ENCODE measurements around the gene CFAP299. TPM values are rescaled to one million over a fixed set of nuclear protein-coding genes. Genes with fewer than 3 reads are reported as not detected.

CFAP299 gene
- total and polyA plus RNA-seq, 2 of the 13 experiments (the other 11 are each of a cell fraction or from before 2014, with no cell fraction given), result not detected

DNA sequence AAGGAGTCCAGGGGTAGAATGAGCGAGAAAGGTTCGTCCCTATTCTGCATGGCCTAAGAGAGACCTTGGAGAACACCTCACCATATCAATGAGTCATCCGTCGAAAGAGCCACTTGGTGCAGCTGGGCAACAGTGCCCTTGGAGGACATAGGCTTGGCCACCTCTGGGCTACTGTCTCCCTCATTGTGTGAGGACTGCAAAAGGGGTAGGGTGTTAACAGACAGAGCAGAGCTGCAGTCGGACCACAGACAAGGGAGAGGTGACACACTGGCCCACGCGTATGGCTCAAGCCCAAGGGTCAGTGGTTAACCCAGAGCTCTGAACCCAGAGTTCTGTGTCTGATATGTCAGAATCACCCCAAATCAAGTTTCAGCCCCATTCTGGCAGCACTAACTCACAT is 576.8 kb downstream of the CFAP299 start:
- no peaks in the 10 kb centered on the region; the same call in 1 of the 2 replicates for H3K9me3 ChIP-seq (ENCODE audit: low read length)
- no peaks in the 10 kb centered on the region for H3K4me1 ChIP-seq (ENCODE audit: insufficient read depth, low read length)
- POLR2A ChIA-PET, result no interaction called here
- in situ Hi-C loops (cut with HindIII; ENCODE audit: extremely low pct_ligation_motif_present, low pct_unique_long_range_greater_than_20kb), result no loop called here
- no peak overlapping the region for H3K4me3 ChIP-seq (replicated peaks in 1 of 3; ENCODE audit: insufficient read depth in 1 of 3, low read depth in 2 of 3, low read length in 3 of 3)
- H3K36me3 ChIP-seq (replicated peaks in 1 of 2; ENCODE audit: control insufficient read depth in 1 of 2, insufficient read depth in 2 of 2, low read length in 2 of 2), result no peaks in the 10 kb centered on the region
- H3K4me2 ChIP-seq (ENCODE audit: low read depth, low read length), result no peak overlapping the region
- no TSS peak for BruUV-seq (replicated peaks)
- CTCF ChIA-PET (ENCODE audit: low intra/inter-chr PET ratio, low total read pairs), result no interaction called here
- no peak for ATAC-seq
- H4K20me1 ChIP-seq (ENCODE audit: insufficient read depth, low read length), result no peaks in the 10 kb centered on the region
- H3K9ac ChIP-seq (ENCODE audit: insufficient read depth, low read depth, low read length), result no peak overlapping the region
- WGBS (ENCODE audit: low lambda C conversion rate), result 47% methylated on average over 4 of the region's 7 CpGs
- no peak for DNase-seq (ENCODE audit: low spot score)
- FAIRE-seq, result no peak
- H3K27me3 ChIP-seq (ENCODE audit: control insufficient read depth in 1 of 2, insufficient read depth in 2 of 2, low read length in 2 of 2), result no peaks in the 10 kb centered on the region
- no peak overlapping the region for H3K27ac ChIP-seq (ENCODE audit: extremely low read length, insufficient read depth, low read length)
- intact Hi-C loops (cut with micrococcal nuclease; ENCODE audit: unreplicated experiment), result no loop called here
- H3K79me2 ChIP-seq (ENCODE audit: insufficient read depth, low read length), result no peaks in the 10 kb centered on the region
- TF ChIP-seq ZNF282 (IDR thresholded peaks at IDR 0.05; ENCODE audit: partially characterized antibody) (no peak), ZBTB3 (CRISPR knock-in tag; IDR thresholded peaks at IDR 0.05; ENCODE audit: borderline replicate concordance, low read depth) (no peak), ZNF781 (CRISPR knock-in tag; IDR thresholded peaks at IDR 0.05; ENCODE audit: borderline replicate concordance, not compliant biosample characterization) (no peak), SYNCRIP (IDR thresholded peaks at IDR 0.05; ENCODE audit: insufficient read depth, low read depth, low read length) (no peak), HOXA3 (CRISPR knock-in tag; IDR thresholded peaks at IDR 0.05) (no peak)
- TF ChIP-seq, protein P1, sequence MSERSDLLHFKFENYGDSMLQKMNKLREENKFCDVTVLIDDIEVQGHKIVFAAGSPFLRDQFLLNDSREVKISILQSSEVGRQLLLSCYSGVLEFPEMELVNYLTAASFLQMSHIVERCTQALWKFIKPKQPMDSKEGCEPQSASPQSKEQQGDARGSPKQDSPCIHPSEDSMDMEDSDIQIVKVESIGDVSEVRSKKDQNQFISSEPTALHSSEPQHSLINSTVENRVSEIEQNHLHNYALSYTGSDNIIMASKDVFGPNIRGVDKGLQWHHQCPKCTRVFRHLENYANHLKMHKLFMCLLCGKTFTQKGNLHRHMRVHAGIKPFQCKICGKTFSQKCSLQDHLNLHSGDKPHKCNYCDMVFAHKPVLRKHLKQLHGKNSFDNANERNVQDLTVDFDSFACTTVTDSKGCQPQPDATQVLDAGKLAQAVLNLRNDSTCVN (CRISPR knock-in tag; IDR thresholded peaks at IDR 0.05; ENCODE audit: borderline replicate concordance), result no peak
- TF ChIP-seq, protein P2, sequence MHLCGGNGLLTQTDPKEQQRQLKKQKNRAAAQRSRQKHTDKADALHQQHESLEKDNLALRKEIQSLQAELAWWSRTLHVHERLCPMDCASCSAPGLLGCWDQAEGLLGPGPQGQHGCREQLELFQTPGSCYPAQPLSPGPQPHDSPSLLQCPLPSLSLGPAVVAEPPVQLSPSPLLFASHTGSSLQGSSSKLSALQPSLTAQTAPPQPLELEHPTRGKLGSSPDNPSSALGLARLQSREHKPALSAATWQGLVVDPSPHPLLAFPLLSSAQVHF (CRISPR knock-in tag; IDR thresholded peaks at IDR 0.05), result no peak
- H2AFZ ChIP-seq (ENCODE audit: low read length), result no peak overlapping the region

DNA sequence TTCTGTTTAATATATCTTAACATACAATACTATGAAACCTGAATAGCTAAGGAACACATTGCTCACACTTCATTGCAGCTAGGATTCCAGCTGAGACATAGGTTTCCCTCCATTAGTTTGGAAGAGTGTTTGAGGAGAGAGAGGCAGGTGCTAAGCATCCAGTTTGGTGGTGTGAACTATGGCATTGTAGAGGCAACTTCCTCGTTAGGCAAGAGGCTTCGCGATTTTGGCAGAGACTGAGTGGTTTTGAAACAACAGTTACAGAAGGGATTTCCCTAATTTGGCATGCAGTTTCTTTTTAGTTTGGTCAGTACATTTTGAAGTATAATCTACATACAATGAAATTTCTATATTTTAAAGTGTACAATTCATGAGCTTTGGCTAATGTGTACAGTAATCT is 577.9 kb downstream of the CFAP299 start:
- FAIRE-seq (no peak), DNase-seq (ENCODE audit: low spot score) (no peak), ATAC-seq (no peak)
- no peaks in the 10 kb centered on the region for H3K79me2 ChIP-seq (ENCODE audit: insufficient read depth, low read length)
- no peaks in the 10 kb centered on the region for H3K4me1 ChIP-seq (ENCODE audit: insufficient read depth, low read length)
- in situ Hi-C loops (cut with HindIII; ENCODE audit: extremely low pct_ligation_motif_present, low pct_unique_long_range_greater_than_20kb), result no loop called here
- intact Hi-C loops (cut with micrococcal nuclease; ENCODE audit: unreplicated experiment), result no loop called here
- H2AFZ ChIP-seq (ENCODE audit: low read length), result no peak overlapping the region
- no TSS peak for BruUV-seq (replicated peaks)
- H3K9ac ChIP-seq (ENCODE audit: insufficient read depth, low read depth, low read length), result no peak overlapping the region
- ChIA-PET POLR2A (no interaction called here), CTCF (ENCODE audit: low intra/inter-chr PET ratio, low total read pairs) (no interaction called here)
- H3K4me2 ChIP-seq (ENCODE audit: low read depth, low read length), result no peak overlapping the region
- no peaks in the 10 kb centered on the region for H3K36me3 ChIP-seq (replicated peaks in 1 of 2; ENCODE audit: control insufficient read depth in 1 of 2, insufficient read depth in 2 of 2, low read length in 2 of 2)
- no peak overlapping the region for H3K4me3 ChIP-seq (replicated peaks in 1 of 3; ENCODE audit: insufficient read depth in 1 of 3, low read depth in 2 of 3, low read length in 3 of 3)
- H3K27me3 ChIP-seq (ENCODE audit: control insufficient read depth in 1 of 2, insufficient read depth in 2 of 2, low read length in 2 of 2), result no peaks in the 10 kb centered on the region
- 0% methylated on average over 3 of the region's 3 CpGs for WGBS (ENCODE audit: low lambda C conversion rate)
- H4K20me1 ChIP-seq (ENCODE audit: insufficient read depth, low read length), result no peaks in the 10 kb centered on the region
- H3K9me3 ChIP-seq (ENCODE audit: low read length), result no peaks in the 10 kb centered on the region
- H3K27ac ChIP-seq (ENCODE audit: extremely low read length, insufficient read depth, low read length), result no peak overlapping the region
- TF ChIP-seq EP300 (IDR thresholded peaks at IDR 0.05; ENCODE audit: low read depth in 2 of 2, low read length in 2 of 2) (no peak), EP300 (CRISPR knock-in tag; IDR thresholded peaks at IDR 0.05; ENCODE audit: borderline replicate concordance) (no peak), SIX4 (CRISPR knock-in tag; IDR thresholded peaks at IDR 0.05) (no peak), NFE2L1 (CRISPR knock-in tag; IDR thresholded peaks at IDR 0.05; ENCODE audit: borderline replicate concordance) (no peak), KDM5B (CRISPR knock-in tag; IDR thresholded peaks at IDR 0.05; ENCODE audit: borderline replicate concordance) (no peak)
- TF ChIP-seq, protein P3, sequence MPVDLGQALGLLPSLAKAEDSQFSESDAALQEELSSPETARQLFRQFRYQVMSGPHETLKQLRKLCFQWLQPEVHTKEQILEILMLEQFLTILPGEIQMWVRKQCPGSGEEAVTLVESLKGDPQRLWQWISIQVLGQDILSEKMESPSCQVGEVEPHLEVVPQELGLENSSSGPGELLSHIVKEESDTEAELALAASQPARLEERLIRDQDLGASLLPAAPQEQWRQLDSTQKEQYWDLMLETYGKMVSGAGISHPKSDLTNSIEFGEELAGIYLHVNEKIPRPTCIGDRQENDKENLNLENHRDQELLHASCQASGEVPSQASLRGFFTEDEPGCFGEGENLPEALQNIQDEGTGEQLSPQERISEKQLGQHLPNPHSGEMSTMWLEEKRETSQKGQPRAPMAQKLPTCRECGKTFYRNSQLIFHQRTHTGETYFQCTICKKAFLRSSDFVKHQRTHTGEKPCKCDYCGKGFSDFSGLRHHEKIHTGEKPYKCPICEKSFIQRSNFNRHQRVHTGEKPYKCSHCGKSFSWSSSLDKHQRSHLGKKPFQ (CRISPR knock-in tag; IDR thresholded peaks at IDR 0.05; ENCODE audit: insufficient replicate concordance), result no peak

Measured in HepG2 (cell line).